Upper lobe of right lung (tissue), 1 donor: ENCODE results near the gene GRID2IP. TPM values are rescaled to one million over a fixed set of nuclear protein-coding genes. Genes with fewer than 3 reads are reported as not detected.
"Not testable (repeated sequence)": the region's sequence is repeated elsewhere in the genome, so short reads cannot be mapped to it uniquely, and the experiment has no call there.

Experiments
- ATAC-seq: fragments of 200-7000 bp; cut with Tn5 transposase; one replicate; pipeline ENCODE4 v1.9.1; 2020; ENCODE audit warnings: mild to moderate bottlenecking, moderate library complexity
- DNase-seq: peaks from one replicate; pipeline ENCODE4 v3.0.0-alpha.2; 2020
- H3K27ac ChIP-seq: fragments of 200-600 bp; one replicate; pipeline ENCODE4 v1.8.0; 2022
- H3K27me3 ChIP-seq: fragments of 200-600 bp; one replicate; pipeline ENCODE4 v1.8.0; 2022; ENCODE audit warnings: mild to moderate bottlenecking
- H3K36me3 ChIP-seq: fragments of 200-600 bp; one replicate; pipeline ENCODE4 v1.8.0; 2022
- H3K4me1 ChIP-seq: fragments of 200-600 bp; one replicate; pipeline ENCODE4 v1.8.0; 2022
- H3K4me3 ChIP-seq: fragments of 200-600 bp; one replicate; pipeline ENCODE4 v1.8.0; 2022; ENCODE audit warnings: mild to moderate bottlenecking
- H3K9me3 ChIP-seq: fragments of 200-600 bp; one replicate; pipeline ENCODE4 v1.8.0; 2022
- CTCF ChIP-seq: fragments of 200-600 bp; IDR thresholded peaks from one replicate; pipeline ENCODE4 v1.8.0; 2022; ENCODE audit warnings: antibody characterized with exemption
- intact Hi-C: fragments of 100-400 bp; cut with DNase I; formaldehyde crosslinking; loops from one replicate; pipeline ENCODE4 v1.11.0; 2022
- total RNA-seq: library from RNA; stranded (reverse); fragmentation: NEBNext Ultra II Directional; extraction: Animal tissue kit (Norgen Biotek cat#: 25700); gene quantifications from one replicate; pipeline ENCODE4 v1.2.1, GENCODE V29; 2021
- donor health status: DM: no; HTN: yes; CAD: no; lungs with severe emphysema.

The GRID2IP gene
- total RNA-seq, 1 donor from 2014 or later: 0.46 TPM

- no peaks in the 10 kb centered on the region for H3K36me3 ChIP-seq
- no peaks in the 10 kb centered on the region for H3K9me3 ChIP-seq
- H3K4me1 ChIP-seq: no peaks in the 10 kb centered on the region
- H3K27ac ChIP-seq: no peak overlapping the region
- ATAC-seq: no peak
- intact Hi-C loops: no loop called here
- no peaks in the 10 kb centered on the region for H3K27me3 ChIP-seq
- no peak overlapping the region for H3K4me3 ChIP-seq
- TF ChIP-seq CTCF: no peak
- no peak for DNase-seq
Measured at GRCh38 chr7:6453734-6454133, 97.5 kb downstream of the GRID2IP start.

GRCh38 chr7:6451224-6451705, 100.0 kb downstream of the GRID2IP start:
- Histone ChIP-seq H3K4me3 (no peak overlapping the region), H3K36me3 (no peaks in the 10 kb centered on the region), H3K27me3 (no peaks in the 10 kb centered on the region), H3K4me1 (peaks cover 8% of the 10 kb centered on the region), H3K27ac (no peak overlapping the region), H3K9me3 (no peaks in the 10 kb centered on the region)
- ATAC-seq (no peak), DNase-seq (no peak)
- no peak for TF ChIP-seq CTCF
- intact Hi-C loops: no loop called here

GRCh38 chr7:6450591-6450990, 100.7 kb downstream of the GRID2IP start:
- H3K4me1 ChIP-seq, DNase-seq, ATAC-seq, H3K27ac ChIP-seq, H3K9me3 ChIP-seq, H3K4me3 ChIP-seq, intact Hi-C loops, H3K27me3 ChIP-seq, H3K36me3 ChIP-seq: not testable (repeated sequence)

- DNase-seq, H3K27ac ChIP-seq, ATAC-seq, H3K9me3 ChIP-seq, H3K27me3 ChIP-seq, H3K4me3 ChIP-seq, intact Hi-C loops: not testable (repeated sequence)
- Histone ChIP-seq H3K36me3 (peaks cover 10% of the 10 kb centered on the region), H3K4me1 (peaks cover 12% of the 10 kb centered on the region)
Measured at GRCh38 chr7:6449884-6450283, 101.4 kb downstream of the GRID2IP start.

- Histone ChIP-seq H3K27ac (peak overlapping the region; percentile 92), H3K4me3 (no peak overlapping the region), H3K4me1 (peaks cover 12% of the 10 kb centered on the region), H3K27me3 (no peaks in the 10 kb centered on the region), H3K9me3 (no peaks in the 10 kb centered on the region), H3K36me3 (peaks cover 19% of the 10 kb centered on the region)
- TF ChIP-seq CTCF: no peak
- intact Hi-C loops: no loop called here
- ATAC-seq: no peak
- no peak for DNase-seq
Measured at GRCh38 chr7:6448943-6449543, 102.2 kb downstream of the GRID2IP start.

- Histone ChIP-seq H3K4me3 (peak within 1 kb of the TSS; percentile 95), H3K27ac (peak within 1 kb of the TSS; percentile 92), H3K27me3 (no peaks in the 10 kb centered on the region), H3K4me1 (peaks cover 18% of the 10 kb centered on the region), H3K9me3 (no peaks in the 10 kb centered on the region), H3K36me3 (peaks cover 27% of the 10 kb centered on the region)
- ATAC-seq (peak; percentile 88), DNase-seq (peak; percentile 97)
- TF ChIP-seq CTCF: no peak
- intact Hi-C loops: no loop called here
Measured at GRCh38 chr7:6447581-6448199, 103.6 kb downstream of the GRID2IP start, which contains the start of gene DAGLB. Gene DAGLB, minus strand, starts transcription at chr7:6447954. Its CDS starts 112 bp downstream, at chr7:6447842.

Other genes with a start within 250 kb of the GRID2IP start
- gene FAM220A, start 202.5 kb downstream of the GRID2IP start, total RNA-seq: 10.7 TPM
- gene RAC1, start 176.9 kb downstream of the GRID2IP start, total RNA-seq: 255 TPM
- 34.7 TPM for gene DAGLB, start 103.5 kb downstream of the GRID2IP start, total RNA-seq
- 116 TPM for gene KDELR2, start 67.3 kb downstream of the GRID2IP start, total RNA-seq
- 54.8 TPM for gene ZDHHC4, start 26.0 kb upstream of the GRID2IP start, total RNA-seq
- gene INTS15, start 38.6 kb upstream of the GRID2IP start, total RNA-seq: 37.6 TPM
- gene ZNF853, start 64.1 kb upstream of the GRID2IP start, total RNA-seq: 5.2 TPM
- 46.8 TPM for gene ZNF316, start 85.9 kb upstream of the GRID2IP start, total RNA-seq
- 25.0 TPM for gene ZNF12, start 155.5 kb upstream of the GRID2IP start, total RNA-seq
- not detected for gene RSPH10B2, start 202.6 kb upstream of the GRID2IP start, total RNA-seq